Upper lobe of left lung (tissue), 4 donors: ENCODE measurements around the gene COL23A1.

ENCODE experiments used
- CTCF ChIP-seq, 6 experiments: fragments of 450-650 bp in 4 of 6; fragments of 200-600 bp in 2 of 6; sonication (generic) in 2 of 6; IDR thresholded peaks; one replicate each; pipeline ENCODE4 v1.5.1; 2016 to 2019; ENCODE audit warnings: antibody characterized with exemption in 6 of 6
- POLR2A ChIP-seq, 4 donors: fragments of 450-650 bp; IDR thresholded peaks; one replicate each; pipeline ENCODE4 v1.5.1; 2016 to 2017; ENCODE audit warnings: antibody characterized with exemption in 4 of 4, mild to moderate bottlenecking in 2 of 4

- no peak for TF ChIP-seq CTCF (IDR thresholded peaks at IDR 0.05)
- no peak for TF ChIP-seq POLR2A (IDR thresholded peaks at IDR 0.05)
These were observed 302.4 kb downstream of the COL23A1 start for GRCh38 chr5:178287791-178288105.
